Measurements from ENCODE around the gene GPR89B. TPM values are rescaled to one million over a fixed set of nuclear protein-coding genes. Genes with fewer than 3 reads are reported as not detected.
"Not testable (repeated sequence)": the region's sequence is repeated elsewhere in the genome, so short reads cannot be mapped to it uniquely, and the experiment has no call there.

Gene GPR89B
- total and polyA plus RNA-seq, 2 donors (not counting 1 experiment from before 2014, with no cell fraction given), result 19.0 to 21.7 TPM

DNA sequence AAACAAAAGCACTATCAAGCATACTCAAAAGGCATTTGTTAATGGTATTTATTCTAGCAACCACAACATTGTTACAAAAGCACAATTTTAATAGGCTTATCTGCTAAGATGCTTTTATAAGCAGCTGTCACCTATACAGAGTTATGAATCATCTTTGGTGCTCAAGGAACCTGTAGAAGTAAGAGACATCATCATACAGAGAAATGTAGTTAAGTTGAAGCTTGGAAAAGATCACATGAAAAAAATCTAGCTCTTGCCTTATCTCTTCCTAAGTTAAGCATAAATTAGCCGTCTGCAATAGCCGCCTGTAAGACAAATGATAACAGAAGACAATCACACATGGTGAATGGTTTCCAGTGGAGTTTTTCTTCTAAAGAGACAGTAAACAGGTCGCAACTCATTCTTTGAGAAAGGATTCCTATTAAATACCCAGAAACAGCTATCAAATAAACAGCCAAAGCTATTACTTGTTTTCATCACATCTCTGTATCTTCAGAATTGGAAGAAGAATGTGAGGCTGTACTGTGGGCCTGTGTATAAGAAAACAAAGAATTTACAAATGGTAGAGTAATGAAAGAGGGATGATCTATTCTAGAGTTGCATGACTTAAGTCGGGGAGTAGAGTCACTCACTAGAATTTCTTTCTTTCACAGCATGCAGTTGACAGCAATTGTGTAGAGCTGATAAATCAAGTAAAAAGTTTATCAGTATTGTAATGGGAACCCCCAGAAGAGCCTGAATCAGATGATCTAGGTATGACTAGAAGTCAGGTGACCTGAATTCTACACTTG lies 65.8 kb downstream of the GPR89B start:
- H3K79me2 ChIP-seq (ENCODE audit: control insufficient read depth, insufficient read depth, low read length); DNase-seq (ENCODE audit: low read depth in 2 of 2); H3K4me2 ChIP-seq (ENCODE audit: extremely low read depth, insufficient read depth, low read length); H3K36me3 ChIP-seq (ENCODE audit: control insufficient read depth, insufficient read depth, low read length); H3K27ac ChIP-seq (ENCODE audit: insufficient read depth, low read length); H3K4me1 ChIP-seq (ENCODE audit: control insufficient read depth, extremely low read depth, insufficient read depth, low read length); H3K4me3 ChIP-seq (replicated peaks in 1 of 4; ENCODE audit: control extremely low read depth in 1 of 4, insufficient read depth in 1 of 4, low read depth in 3 of 4, low read length in 4 of 4); H4K20me1 ChIP-seq (ENCODE audit: control insufficient read depth, extremely low read depth, insufficient read depth, low read length); H2AFZ ChIP-seq (ENCODE audit: low read length); H3K9ac ChIP-seq (ENCODE audit: insufficient read depth, low read length); H3K27me3 ChIP-seq (ENCODE audit: control insufficient read depth, insufficient read depth, low read length); H3K9me3 ChIP-seq (ENCODE audit: control insufficient read depth, insufficient read depth, low read depth, low read length): not testable (repeated sequence)

DNA sequence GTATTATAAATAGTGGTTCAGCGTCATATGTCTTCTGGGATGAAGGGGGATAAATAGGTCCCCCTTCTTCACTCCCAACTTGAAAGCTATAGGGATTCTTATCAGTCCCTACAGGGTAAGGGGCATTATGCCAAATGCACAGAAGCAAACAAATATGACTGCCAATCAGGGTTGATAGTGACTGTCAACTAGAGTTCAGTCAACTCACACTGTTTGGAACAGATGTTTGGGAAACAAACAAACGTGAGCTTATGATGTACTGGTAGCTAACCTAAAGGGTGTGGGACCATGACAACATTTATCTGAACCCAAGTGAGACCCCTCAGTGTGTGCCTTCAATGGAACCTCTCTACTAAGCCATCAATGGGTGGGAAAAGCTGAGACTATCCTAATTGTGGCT lies 67.9 kb downstream of the GPR89B start:
- not testable (repeated sequence) for H3K4me1 ChIP-seq (ENCODE audit: control insufficient read depth, extremely low read depth, insufficient read depth, low read length); DNase-seq (ENCODE audit: low read depth in 2 of 2); H3K4me3 ChIP-seq (replicated peaks in 1 of 4; ENCODE audit: control extremely low read depth in 1 of 4, insufficient read depth in 1 of 4, low read depth in 3 of 4, low read length in 4 of 4); H3K27ac ChIP-seq (ENCODE audit: insufficient read depth, low read length); H3K4me2 ChIP-seq (ENCODE audit: extremely low read depth, insufficient read depth, low read length); H3K36me3 ChIP-seq (ENCODE audit: control insufficient read depth, insufficient read depth, low read length); H3K9me3 ChIP-seq (ENCODE audit: control insufficient read depth, insufficient read depth, low read depth, low read length); H3K27me3 ChIP-seq (ENCODE audit: control insufficient read depth, insufficient read depth, low read length); H3K79me2 ChIP-seq (ENCODE audit: control insufficient read depth, insufficient read depth, low read length); H2AFZ ChIP-seq (ENCODE audit: low read length); H3K9ac ChIP-seq (ENCODE audit: insufficient read depth, low read length); H4K20me1 ChIP-seq (ENCODE audit: control insufficient read depth, extremely low read depth, insufficient read depth, low read length)

DNA sequence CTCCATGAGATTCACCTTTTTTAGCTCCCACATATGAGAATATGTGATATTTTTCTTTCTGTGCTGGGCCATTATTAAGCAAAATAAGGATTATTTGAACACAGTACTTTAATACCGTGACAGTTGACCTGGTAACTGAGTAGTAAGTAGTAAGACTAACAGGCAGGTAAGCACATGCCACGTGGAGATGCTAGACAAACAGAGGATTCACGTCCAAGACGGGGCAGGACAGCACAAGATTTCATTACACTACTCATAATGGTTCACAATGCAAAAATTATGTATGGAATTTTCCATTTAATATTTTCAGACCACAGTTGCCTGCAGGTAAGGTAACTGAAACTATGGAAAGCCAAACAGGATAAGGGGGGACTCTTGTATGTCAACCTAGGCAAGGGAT lies 79.5 kb downstream of the GPR89B start:
- H3K27ac ChIP-seq (ENCODE audit: insufficient read depth, low read length); H3K9me3 ChIP-seq (ENCODE audit: control insufficient read depth, insufficient read depth, low read depth, low read length); H3K79me2 ChIP-seq (ENCODE audit: control insufficient read depth, insufficient read depth, low read length); H3K4me2 ChIP-seq (ENCODE audit: extremely low read depth, insufficient read depth, low read length); H3K4me3 ChIP-seq (replicated peaks in 1 of 4; ENCODE audit: control extremely low read depth in 1 of 4, insufficient read depth in 1 of 4, low read depth in 3 of 4, low read length in 4 of 4); H4K20me1 ChIP-seq (ENCODE audit: control insufficient read depth, extremely low read depth, insufficient read depth, low read length); H3K4me1 ChIP-seq (ENCODE audit: control insufficient read depth, extremely low read depth, insufficient read depth, low read length); DNase-seq (ENCODE audit: low read depth in 2 of 2); H3K27me3 ChIP-seq (ENCODE audit: control insufficient read depth, insufficient read depth, low read length); H3K9ac ChIP-seq (ENCODE audit: insufficient read depth, low read length); H2AFZ ChIP-seq (ENCODE audit: low read length); H3K36me3 ChIP-seq (ENCODE audit: control insufficient read depth, insufficient read depth, low read length): not testable (repeated sequence)

GRCh38 chr1:148010527-148010926 lies 82.3 kb downstream of the GPR89B start:
- Histone ChIP-seq H3K4me1 (ENCODE audit: control insufficient read depth, extremely low read depth, insufficient read depth, low read length) (no peaks in the 10 kb centered on the region), H3K27ac (ENCODE audit: insufficient read depth, low read length) (no peak overlapping the region), H3K9me3 (ENCODE audit: control insufficient read depth, insufficient read depth, low read depth, low read length) (no peaks in the 10 kb centered on the region), H3K4me3 (replicated peaks in 1 of 4; ENCODE audit: control extremely low read depth in 1 of 4, insufficient read depth in 1 of 4, low read depth in 3 of 4, low read length in 4 of 4) (no peak overlapping the region), H3K9ac (ENCODE audit: insufficient read depth, low read length) (no peak overlapping the region), H3K4me2 (ENCODE audit: extremely low read depth, insufficient read depth, low read length) (no peak overlapping the region), H4K20me1 (ENCODE audit: control insufficient read depth, extremely low read depth, insufficient read depth, low read length) (no peaks in the 10 kb centered on the region), H3K79me2 (ENCODE audit: control insufficient read depth, insufficient read depth, low read length) (no peaks in the 10 kb centered on the region), H2AFZ (ENCODE audit: low read length) (no peak overlapping the region), H3K27me3 (ENCODE audit: control insufficient read depth, insufficient read depth, low read length) (no peaks in the 10 kb centered on the region), H3K36me3 (ENCODE audit: control insufficient read depth, insufficient read depth, low read length) (no peaks in the 10 kb centered on the region)
- TF ChIP-seq EZH2 (IDR thresholded peaks at IDR 0.05; ENCODE audit: low read length, missing control alignments), result no peak
- TF ChIP-seq, protein P1, sequence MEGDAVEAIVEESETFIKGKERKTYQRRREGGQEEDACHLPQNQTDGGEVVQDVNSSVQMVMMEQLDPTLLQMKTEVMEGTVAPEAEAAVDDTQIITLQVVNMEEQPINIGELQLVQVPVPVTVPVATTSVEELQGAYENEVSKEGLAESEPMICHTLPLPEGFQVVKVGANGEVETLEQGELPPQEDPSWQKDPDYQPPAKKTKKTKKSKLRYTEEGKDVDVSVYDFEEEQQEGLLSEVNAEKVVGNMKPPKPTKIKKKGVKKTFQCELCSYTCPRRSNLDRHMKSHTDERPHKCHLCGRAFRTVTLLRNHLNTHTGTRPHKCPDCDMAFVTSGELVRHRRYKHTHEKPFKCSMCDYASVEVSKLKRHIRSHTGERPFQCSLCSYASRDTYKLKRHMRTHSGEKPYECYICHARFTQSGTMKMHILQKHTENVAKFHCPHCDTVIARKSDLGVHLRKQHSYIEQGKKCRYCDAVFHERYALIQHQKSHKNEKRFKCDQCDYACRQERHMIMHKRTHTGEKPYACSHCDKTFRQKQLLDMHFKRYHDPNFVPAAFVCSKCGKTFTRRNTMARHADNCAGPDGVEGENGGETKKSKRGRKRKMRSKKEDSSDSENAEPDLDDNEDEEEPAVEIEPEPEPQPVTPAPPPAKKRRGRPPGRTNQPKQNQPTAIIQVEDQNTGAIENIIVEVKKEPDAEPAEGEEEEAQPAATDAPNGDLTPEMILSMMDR (conservative IDR thresholded peaks at IDR 0.05 in 1 of 2, IDR thresholded peaks at IDR 0.05 in 1 of 2; ENCODE audit: low read depth in 1 of 2, low read length in 2 of 2), result no peak
- no peak for DNase-seq (ENCODE audit: low read depth in 2 of 2)

GRCh38 chr1:148013177-148014144 lies 85.2 kb downstream of the GPR89B start:
- not testable (repeated sequence) for DNase-seq (ENCODE audit: low read depth in 2 of 2); H2AFZ ChIP-seq (ENCODE audit: low read length); H3K27ac ChIP-seq (ENCODE audit: insufficient read depth, low read length); H4K20me1 ChIP-seq (ENCODE audit: control insufficient read depth, extremely low read depth, insufficient read depth, low read length); H3K79me2 ChIP-seq (ENCODE audit: control insufficient read depth, insufficient read depth, low read length); H3K9me3 ChIP-seq (ENCODE audit: control insufficient read depth, insufficient read depth, low read depth, low read length); H3K4me1 ChIP-seq (ENCODE audit: control insufficient read depth, extremely low read depth, insufficient read depth, low read length); H3K27me3 ChIP-seq (ENCODE audit: control insufficient read depth, insufficient read depth, low read length); H3K36me3 ChIP-seq (ENCODE audit: control insufficient read depth, insufficient read depth, low read length); H3K9ac ChIP-seq (ENCODE audit: insufficient read depth, low read length); H3K4me2 ChIP-seq (ENCODE audit: extremely low read depth, insufficient read depth, low read length); H3K4me3 ChIP-seq (replicated peaks in 1 of 4; ENCODE audit: control extremely low read depth in 1 of 4, insufficient read depth in 1 of 4, low read depth in 3 of 4, low read length in 4 of 4)
